ENCODE measurements around the gene C20orf96.
A peak's percentile ranks its signal among the peaks of the same experiment; 100 is the strongest.
"Not testable (repeated sequence)": the region's sequence is repeated elsewhere in the genome, so short reads cannot be mapped to it uniquely, and the experiment has no call there.

C20orf96 gene

GRCh38 chr20:284172-284571 lies 6.4 kb downstream of the C20orf96 start:
- no peak for DNase-seq (ENCODE audit: low read depth in 2 of 2)

GRCh38 chr20:278607-279571 lies 11.7 kb downstream of the C20orf96 start:
- no peak for DNase-seq (ENCODE audit: low read depth in 2 of 2)

GRCh38 chr20:278181-278580 lies 12.4 kb downstream of the C20orf96 start:
- no peak for DNase-seq (ENCODE audit: low read depth in 2 of 2)

GRCh38 chr20:277496-277781 lies 13.1 kb downstream of the C20orf96 start:
- DNase-seq (ENCODE audit: low read depth in 2 of 2), result no peak

- DNase-seq (ENCODE audit: low read depth in 2 of 2), result no peak
Observed at GRCh38 chr20:276620-277495, 13.7 kb downstream of the C20orf96 start.

GRCh38 chr20:275791-276190 lies 14.8 kb downstream of the C20orf96 start:
- no peak for DNase-seq (ENCODE audit: low read depth in 2 of 2)

- no peak for DNase-seq (ENCODE audit: low read depth in 2 of 2)
Observed at GRCh38 chr20:273884-274283, 16.7 kb downstream of the C20orf96 start.

- no peak for DNase-seq (ENCODE audit: low read depth in 2 of 2)
Observed at GRCh38 chr20:272718-273117, 17.8 kb downstream of the C20orf96 start.

GRCh38 chr20:271528-271927 lies 19.0 kb downstream of the C20orf96 start:
- no peak for DNase-seq (ENCODE audit: low read depth in 2 of 2)

- DNase-seq (ENCODE audit: low read depth in 2 of 2), result no peak
Observed at GRCh38 chr20:271069-271468, 19.5 kb downstream of the C20orf96 start.

GRCh38 chr20:270517-270916 lies 20.0 kb downstream of the C20orf96 start:
- no peak for DNase-seq (ENCODE audit: low read depth in 2 of 2)

- DNase-seq (ENCODE audit: low read depth in 2 of 2), result peak; percentile 70 to 77
Observed at GRCh38 chr20:266596-267562, 23.7 kb downstream of the C20orf96 start.

GRCh38 chr20:263701-264100 lies 26.8 kb downstream of the C20orf96 start:
- DNase-seq (ENCODE audit: low read depth in 2 of 2), result no peak

- DNase-seq (ENCODE audit: low read depth in 2 of 2), result no peak
Observed at GRCh38 chr20:259981-260380, 30.6 kb downstream of the C20orf96 start.

GRCh38 chr20:258963-259362 lies 31.6 kb downstream of the C20orf96 start:
- no peak for DNase-seq (ENCODE audit: low read depth in 2 of 2)

GRCh38 chr20:258269-258858 lies 32.2 kb downstream of the C20orf96 start:
- DNase-seq (ENCODE audit: low read depth in 2 of 2), result no peak

- DNase-seq (ENCODE audit: low read depth in 2 of 2), result no peak
Observed at GRCh38 chr20:257419-257818, 33.1 kb downstream of the C20orf96 start, which contains the start of gene DEFB132. Gene DEFB132 (plus strand): TSS chr20:257724. CDS start chr20:257779, 55 bp downstream.

- DNase-seq (ENCODE audit: low read depth in 2 of 2), result not testable (repeated sequence)
Observed at GRCh38 chr20:253447-253846, 37.1 kb downstream of the C20orf96 start.

- no peak for DNase-seq (ENCODE audit: low read depth in 2 of 2)
Observed at GRCh38 chr20:252801-253200, 37.7 kb downstream of the C20orf96 start.

- no peak for DNase-seq (ENCODE audit: low read depth in 2 of 2)
Observed at GRCh38 chr20:251354-251753, 39.2 kb downstream of the C20orf96 start.

GRCh38 chr20:242905-243304 lies 47.6 kb downstream of the C20orf96 start:
- no peak for DNase-seq (ENCODE audit: low read depth in 2 of 2)
